Activated CD4-positive, CD25-positive, alpha-beta regulatory T cell treated with anti-CD3 and anti-CD28 coated beads, Interleukin-2, amount 50 U/mL, for 72 hours (primary cell): ENCODE data around the gene SPAG6.
"Not testable (repeated sequence)": the region's sequence is repeated elsewhere in the genome, so short reads cannot be mapped to it uniquely, and the experiment has no call there.

Experiments
- DNase-seq: peaks from one replicate; pipeline ENCODE4 v3.0.0; 2021

The SPAG6 gene

GRCh38 chr10:22374489-22375126 lies 29.3 kb downstream of the SPAG6 start:
- DNase-seq, result no peak

GRCh38 chr10:22379059-22379458 lies 33.8 kb downstream of the SPAG6 start:
- no peak for DNase-seq

GRCh38 chr10:22381262-22381661 lies 36.0 kb downstream of the SPAG6 start:
- DNase-seq, result no peak

GRCh38 chr10:22386503-22386902 lies 41.2 kb downstream of the SPAG6 start:
- no peak for DNase-seq

- no peak for DNase-seq
Measured at GRCh38 chr10:22389856-22390589, 44.7 kb downstream of the SPAG6 start.

GRCh38 chr10:22391600-22391999 lies 46.3 kb downstream of the SPAG6 start:
- DNase-seq, result no peak

- not testable (repeated sequence) for DNase-seq
Measured at GRCh38 chr10:22396195-22396594, 50.9 kb downstream of the SPAG6 start.

- DNase-seq, result not testable (repeated sequence)
Measured at GRCh38 chr10:22406916-22407315, 61.6 kb downstream of the SPAG6 start.

GRCh38 chr10:22410394-22410793 lies 65.1 kb downstream of the SPAG6 start:
- no peak for DNase-seq

- no peak for DNase-seq
Measured at GRCh38 chr10:22410846-22411245, 65.5 kb downstream of the SPAG6 start.

- no peak for DNase-seq
Measured at GRCh38 chr10:22414146-22414545, 68.8 kb downstream of the SPAG6 start.

GRCh38 chr10:22415072-22415471 lies 69.8 kb downstream of the SPAG6 start:
- DNase-seq, result no peak

GRCh38 chr10:22417736-22418268 lies 72.5 kb downstream of the SPAG6 start:
- DNase-seq, result no peak

GRCh38 chr10:22420787-22421517 lies 75.7 kb downstream of the SPAG6 start:
- DNase-seq, result no peak

GRCh38 chr10:22426653-22427052 lies 81.4 kb downstream of the SPAG6 start:
- no peak for DNase-seq

GRCh38 chr10:22427101-22427500 lies 81.8 kb downstream of the SPAG6 start:
- no peak for DNase-seq

GRCh38 chr10:22427890-22428571 lies 82.7 kb downstream of the SPAG6 start:
- no peak for DNase-seq

GRCh38 chr10:22429146-22429545 lies 83.8 kb downstream of the SPAG6 start:
- no peak for DNase-seq

- no peak for DNase-seq
Measured at GRCh38 chr10:22429981-22430421, 84.7 kb downstream of the SPAG6 start.

GRCh38 chr10:22433875-22434274 lies 88.6 kb downstream of the SPAG6 start:
- DNase-seq, result no peak

- DNase-seq, result no peak
Measured at GRCh38 chr10:22434521-22434920, 89.2 kb downstream of the SPAG6 start.

- DNase-seq, result no peak
Measured at GRCh38 chr10:22435650-22436049, 90.4 kb downstream of the SPAG6 start.

GRCh38 chr10:22436526-22436892 lies 91.2 kb downstream of the SPAG6 start:
- no peak for DNase-seq
